C4-2B (cell line): Measurements from ENCODE around the gene PRPS2.

Experiments
- CTCF ChIP-seq: fragments of 450-650 bp; conservative IDR thresholded peaks from 2 replicates; pipeline ENCODE4 v1.5.1; 2017; ENCODE audit warnings: mild to moderate bottlenecking
- ZFX ChIP-seq: fragments of 450-650 bp; IDR thresholded peaks from 2 replicates; pipeline ENCODE4 v1.6.1; 2017

- TF ChIP-seq CTCF = no peak
- no peak for TF ChIP-seq ZFX
Observed at GRCh38 chrX:12871257-12871656, 80.0 kb downstream of the PRPS2 start.
